HUDEP-2 (cell line): ENCODE measurements around the gene TWNK.

Experiments
- DNase-seq, 76 experiments: peaks; one replicate each; lab custom pipeline; 2025; ENCODE audit not compliant: unreplicated experiment in 76 of 76; lab: John Stamatoyannopoulos, UW

The TWNK gene

DNA sequence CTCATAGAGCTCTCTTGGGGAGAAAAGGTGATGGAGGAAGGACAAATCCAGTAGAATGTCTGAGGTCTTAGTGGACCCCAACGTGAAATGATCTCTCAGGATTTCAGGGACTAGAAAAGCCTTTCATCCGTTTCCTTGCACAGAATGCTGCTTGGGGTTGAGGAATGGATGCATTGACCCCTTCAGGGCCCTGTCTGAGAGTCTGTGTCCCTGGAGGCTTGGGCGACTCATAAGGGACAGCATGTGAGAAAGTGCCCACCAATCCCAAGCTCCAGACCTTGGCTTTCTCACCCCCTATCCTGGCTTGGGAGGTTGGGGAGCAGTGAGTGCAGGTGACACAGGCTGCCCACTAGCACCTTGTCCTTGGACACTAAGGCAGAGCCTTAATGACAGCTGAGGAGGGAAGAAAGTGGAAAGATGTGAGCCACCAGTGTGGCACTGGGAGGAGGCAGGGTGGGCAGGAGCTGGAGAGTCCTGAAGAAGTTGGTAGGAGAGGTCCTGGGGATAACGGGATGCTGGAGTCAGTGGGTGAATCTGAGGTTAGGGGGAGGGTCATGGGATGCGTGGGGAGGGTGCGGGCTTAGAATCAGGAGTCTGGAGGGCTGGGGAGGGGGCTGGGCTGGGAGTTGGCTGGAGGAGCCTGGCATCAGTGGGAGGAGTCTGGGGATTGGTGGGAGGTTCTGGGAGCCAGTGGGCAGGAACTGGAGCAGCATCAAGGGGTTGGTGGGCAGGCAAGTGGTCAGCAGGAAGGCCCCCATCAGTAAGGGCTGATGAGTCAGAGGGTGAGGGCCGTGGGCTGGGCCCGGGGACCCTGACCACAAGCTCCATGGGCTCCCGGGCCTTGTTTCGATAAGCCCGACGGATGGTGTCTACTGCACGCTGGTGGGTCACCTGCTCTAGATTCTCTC is 20.8 kb downstream of the TWNK start:
- no peak for DNase-seq

DNA sequence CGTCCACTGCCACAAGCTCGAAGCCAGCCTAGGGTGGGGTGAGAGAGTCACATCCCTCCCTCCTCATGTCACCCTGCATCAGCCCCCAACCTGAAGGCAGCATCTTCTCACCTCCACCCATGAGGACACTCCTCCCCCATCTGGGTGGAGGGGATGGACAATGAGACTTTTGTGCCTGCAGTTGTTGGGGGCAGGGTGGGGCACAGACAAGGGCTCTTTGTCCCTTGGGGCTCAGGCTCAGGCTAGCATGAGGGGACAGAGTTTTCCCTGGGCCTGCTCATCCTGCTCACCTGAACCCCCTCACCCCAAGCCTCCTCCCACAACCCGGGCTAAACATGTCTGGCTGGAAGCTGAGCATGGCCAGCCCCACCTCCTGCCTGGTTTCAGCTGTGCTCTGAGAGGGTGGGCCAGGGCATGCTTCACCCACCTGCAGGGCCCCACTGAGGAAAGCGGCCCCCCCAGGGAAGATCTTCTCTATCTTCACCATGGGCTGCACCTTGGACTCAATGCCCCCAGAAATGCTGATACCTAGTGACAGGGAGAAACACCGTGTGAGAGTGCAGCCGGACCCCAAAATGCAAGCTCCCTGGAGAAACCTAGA is 21.6 kb downstream of the TWNK start:
- DNase-seq: no peak

DNA sequence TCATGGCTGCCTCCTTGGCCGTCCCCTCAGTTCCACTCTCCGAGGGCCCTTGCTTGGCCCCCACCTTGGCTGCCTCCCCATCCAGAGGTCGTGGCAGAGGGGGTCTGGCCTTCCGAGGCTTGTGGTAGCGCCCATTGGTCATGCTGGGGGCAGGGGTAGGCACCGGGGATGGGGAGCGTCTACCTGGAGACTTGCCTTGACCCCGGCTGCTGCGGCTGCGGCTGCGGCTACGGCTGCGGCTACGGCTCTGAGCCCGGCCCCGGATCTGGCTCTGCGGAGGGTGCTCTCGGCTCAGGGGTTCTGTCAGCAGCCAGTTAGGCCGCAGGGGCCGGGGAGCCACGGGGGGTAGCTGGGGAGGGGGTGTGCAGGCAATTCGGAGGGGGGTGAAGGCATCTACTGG is 23.0 kb downstream of the TWNK start:
- DNase-seq: no peak

DNA sequence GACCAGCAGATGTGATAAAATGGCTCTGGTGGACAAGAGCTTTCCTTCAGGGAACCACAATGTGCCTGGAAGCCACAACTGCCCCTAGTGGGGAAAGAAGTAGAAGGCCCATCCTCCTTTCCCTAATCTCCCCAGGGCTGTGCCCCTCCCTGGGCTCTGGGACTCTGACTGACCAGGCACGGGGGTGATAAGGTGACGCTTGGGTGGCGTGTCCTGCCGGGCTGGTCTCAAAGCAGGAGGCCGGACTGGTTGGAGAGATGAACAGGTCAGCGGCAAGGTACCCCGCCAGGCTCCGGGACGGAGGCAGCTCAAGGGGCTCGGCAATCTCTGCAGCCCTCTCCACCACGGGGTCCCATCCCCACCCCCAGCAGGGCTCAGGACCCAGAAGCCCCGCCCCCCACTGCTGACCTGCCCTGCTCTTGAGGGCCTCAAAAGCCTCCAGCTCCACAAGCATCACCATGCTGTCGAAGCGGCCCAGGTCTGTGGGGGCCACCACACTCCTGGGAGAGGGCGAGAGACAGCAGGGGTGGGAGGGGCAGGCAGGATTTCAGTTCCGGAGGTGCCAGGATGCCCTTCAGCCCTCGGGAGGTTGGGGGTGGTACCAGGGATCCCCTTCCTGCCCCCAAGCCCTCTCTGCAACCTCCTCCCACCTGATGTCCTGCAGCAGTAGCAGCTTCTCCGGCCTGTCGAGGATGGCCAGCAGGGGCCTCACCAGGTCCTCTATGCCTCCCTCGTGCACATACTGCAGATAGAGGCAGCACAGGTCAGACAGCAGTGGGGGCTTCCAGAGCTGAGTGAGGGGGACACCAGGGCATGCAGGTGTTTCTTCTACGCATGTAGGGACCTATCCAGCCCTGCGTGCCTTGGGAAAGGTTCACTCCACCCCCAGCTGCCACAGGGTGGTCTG is 24.4 kb downstream of the TWNK start:
- peak in 14 of 76 experiments; percentile 6 to 48 (median 16) for DNase-seq

DNA sequence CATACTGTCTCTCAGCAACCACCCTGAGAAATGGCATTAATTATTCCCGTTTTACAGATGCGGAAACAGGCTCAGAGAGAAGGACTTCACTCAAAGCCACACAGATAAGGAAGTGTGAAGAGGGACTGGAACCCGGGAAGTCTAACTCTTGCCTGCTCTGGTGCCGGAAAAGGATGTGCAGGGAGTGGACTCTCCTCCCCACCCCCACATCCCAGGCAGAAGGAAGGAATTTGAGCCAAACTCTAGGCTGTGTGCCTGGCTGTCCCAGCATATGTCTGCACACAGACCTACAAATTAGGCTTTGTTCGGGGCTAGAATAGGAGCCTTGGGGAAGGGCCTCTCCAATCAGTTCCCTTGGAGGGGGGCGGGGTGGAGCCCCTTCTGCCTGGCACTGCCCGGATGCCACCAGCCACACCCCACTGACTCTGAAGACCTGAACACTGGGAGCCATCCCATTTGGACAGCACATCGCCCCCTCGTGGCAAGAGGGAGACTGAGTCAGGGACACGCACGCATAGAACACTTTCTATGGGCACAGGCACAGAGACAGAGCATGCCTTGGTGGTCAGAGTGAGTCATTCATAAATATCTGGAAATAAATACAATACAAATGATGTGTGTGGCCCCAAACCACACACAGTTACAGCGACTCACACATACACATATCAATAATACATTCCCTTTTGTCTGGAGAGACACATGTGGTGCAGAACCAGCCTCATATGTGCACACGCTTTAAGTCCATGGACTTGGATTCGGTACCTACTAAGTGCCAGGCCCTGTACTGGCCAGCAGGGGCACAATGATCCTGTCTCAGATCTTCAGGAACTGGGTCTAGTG is 25.4 kb downstream of the TWNK start:
- peak in 72 of 76 experiments; percentile 27 to 90 (median 70) for DNase-seq

DNA sequence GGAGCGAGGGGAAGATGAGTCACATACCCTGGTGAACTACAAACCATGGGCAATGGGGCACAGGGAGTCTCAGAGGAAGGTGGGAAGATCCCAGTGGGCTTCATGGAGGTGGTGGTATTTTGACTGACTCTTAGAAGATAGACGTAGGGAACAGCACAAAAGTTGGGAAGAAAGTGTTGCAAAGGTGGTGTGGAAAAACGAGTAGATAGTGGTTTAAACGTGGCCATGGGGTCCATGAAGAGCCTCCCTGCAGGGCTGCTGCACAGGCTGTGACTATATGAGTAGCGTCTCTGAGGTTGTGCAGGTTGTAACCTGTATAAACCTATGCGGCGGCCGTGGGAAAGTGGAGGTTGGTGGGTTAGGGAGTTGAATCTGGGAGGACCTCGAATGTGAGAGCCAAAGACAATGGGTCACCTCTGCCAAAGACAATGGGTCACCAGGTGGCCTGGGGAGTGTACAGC is 26.1 kb downstream of the TWNK start:
- DNase-seq: no peak

DNA sequence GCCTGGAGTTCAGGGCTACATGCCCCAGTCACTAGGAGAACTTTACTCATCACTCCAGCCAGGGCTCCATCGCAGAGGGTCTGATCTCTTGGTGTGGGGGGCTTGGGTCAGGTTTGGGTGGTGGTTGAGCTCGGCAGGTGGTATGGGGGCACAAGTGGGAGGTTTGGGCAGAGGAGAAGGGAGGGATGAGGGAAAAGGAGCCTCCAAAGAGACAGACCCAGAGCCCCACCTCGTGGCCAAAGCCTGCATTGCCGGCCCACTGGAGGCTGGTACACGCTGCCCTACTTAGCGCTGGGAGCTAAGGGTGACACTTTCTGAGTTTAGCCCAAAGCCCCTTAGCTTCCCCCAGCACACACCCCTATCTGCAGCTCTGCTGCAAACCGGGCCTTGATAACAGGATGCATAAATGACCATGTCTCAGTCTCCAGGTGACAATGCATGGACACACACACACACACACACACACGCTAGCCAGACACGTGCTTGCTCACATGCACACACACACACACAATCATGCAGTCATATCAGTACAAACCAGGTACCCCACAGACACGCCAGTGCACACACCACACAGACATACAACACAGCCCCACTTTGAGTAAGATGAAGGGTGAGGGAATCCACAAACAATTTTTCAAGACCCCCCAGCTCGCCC is 27.0 kb downstream of the TWNK start:
- peak in 62 of 76 experiments; percentile 10 to 78 (median 54) for DNase-seq

DNA sequence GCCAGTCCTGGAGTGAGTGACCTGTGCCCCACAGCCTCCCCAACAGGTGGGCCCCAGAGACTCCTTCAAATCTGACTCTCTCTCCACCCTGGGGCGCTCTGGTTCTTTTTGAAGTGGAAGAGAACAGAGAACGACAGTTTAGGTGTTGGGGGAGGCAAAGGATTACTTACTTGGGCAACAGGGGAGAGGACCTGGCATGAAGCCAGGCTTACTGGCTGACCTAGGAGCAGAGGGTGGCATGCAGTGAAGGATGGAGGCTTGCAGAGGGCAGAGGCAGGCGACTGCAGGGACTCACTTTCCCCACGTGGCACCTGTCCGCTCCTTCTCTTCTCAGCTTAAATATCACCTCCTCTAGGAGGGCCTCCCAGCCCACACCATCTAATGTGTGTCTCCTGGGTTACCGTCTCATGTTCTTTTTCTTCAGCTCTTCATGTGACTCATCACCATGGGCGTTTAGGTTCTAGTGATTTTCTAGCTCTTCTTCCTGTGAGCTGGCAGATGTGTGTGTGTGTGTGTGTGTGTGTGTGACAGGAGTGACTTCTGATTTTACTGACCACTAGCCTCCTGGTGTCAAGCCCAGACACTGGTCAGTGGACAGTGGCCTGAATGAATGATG is 27.7 kb downstream of the TWNK start:
- DNase-seq: peak in 30 of 76 experiments; percentile 2 to 60 (median 24)

DNA sequence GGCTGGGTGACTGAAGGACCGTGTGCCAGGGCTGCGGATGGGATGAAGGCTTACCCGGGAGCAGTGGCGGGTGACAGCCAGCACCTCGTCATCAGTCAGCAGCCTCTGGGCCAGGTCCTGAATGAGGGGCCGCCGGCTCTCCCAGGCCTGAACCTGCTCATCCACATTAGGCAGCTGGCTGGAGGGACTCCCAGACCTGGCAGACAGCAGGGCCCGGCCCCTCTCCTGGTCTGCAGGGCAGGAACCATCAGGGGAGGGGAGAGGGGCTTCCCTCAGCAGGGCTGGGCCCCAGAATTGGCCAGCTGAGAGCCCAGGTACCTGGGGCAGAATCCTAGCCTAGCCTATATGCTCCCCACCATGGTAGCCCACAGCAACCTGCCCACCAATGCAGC is 28.2 kb downstream of the TWNK start:
- DNase-seq: no peak

DNA sequence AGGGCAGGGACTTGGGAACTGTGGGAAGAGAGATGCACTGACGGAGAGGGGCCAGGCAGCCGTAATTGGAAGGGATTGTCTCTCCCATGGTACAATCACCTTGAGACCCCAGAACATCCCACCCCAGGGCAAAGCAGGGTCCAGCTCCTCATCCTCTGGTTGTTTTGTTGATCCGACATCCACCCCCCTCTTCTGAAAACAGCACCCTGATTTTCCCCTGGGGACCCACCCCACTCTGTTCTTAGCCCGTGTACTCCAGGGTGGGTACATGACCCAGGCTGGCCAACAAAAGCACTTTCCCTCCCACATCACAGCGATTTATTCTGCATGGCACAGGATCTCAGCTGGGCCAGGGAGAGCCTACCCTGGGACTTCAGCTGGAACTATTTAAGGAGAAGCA is 29.5 kb downstream of the TWNK start:
- DNase-seq: no peak

DNA sequence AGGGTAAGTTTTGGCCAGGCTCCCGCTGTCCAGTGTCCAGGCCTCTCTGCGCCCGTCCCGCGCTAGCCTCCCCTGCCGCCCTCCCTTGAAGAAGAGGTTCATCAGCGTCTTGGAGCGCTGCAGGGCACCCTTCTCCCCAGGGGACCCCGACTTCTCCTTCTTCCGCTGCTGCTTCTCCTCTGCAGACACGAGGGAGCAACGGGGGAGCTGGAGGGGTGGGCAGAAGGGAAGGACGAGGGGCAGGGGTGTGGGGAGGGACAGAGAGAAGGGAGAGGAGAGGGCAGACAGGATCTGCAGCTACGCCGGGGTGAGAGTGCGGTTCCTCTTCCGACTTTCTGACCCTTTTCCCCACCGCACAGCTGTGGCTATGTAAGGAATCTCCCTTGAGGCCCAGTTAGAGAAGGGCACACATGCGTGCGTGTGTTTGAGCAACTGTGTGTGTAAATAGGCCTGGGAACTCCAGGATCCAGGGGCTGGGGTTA is 30.8 kb downstream of the TWNK start:
- DNase-seq: no peak

DNA sequence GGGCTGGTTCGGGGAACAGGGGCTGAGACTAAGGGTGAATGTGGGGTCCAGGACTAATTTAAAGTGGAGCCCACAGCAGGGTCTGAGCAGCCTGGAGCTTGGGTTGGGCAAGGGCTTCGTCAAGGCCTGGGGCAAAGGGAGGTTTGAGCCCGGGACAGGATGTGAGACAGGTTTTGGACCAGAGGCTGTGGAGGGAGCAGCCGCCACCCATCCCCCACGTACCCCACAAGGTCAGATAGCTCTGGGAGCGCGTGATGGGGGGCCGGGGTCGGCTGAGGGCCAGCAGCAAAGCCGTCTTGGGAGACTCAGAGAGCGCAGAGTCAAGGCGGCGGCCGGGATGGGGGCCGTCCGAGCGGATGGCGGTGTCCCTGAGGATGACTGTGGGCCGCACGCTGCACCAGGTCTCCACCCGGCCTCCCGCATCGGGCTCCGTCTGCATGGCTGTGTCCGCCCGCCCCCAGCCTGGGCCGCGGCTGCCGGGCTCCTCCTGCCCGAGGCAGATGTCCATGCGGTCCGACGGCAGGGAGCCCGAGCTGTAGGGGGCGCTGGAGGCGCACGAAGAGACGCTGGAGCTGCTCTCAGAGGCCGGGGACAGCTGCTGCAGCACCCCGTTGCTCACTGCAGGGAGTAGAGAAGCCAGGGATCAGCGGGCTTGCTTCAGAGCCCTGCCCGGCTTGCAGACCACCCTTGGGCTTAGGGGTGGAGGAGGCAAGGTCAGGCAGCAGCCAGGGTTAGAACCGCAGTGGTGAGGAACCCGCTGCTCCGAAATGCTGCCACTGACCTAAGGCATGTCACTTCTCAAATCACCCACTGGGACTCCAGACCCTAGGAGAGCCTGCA is 31.5 kb downstream of the TWNK start:
- DNase-seq: peak in 66 of 76 experiments; percentile 4 to 89 (median 63)

DNA sequence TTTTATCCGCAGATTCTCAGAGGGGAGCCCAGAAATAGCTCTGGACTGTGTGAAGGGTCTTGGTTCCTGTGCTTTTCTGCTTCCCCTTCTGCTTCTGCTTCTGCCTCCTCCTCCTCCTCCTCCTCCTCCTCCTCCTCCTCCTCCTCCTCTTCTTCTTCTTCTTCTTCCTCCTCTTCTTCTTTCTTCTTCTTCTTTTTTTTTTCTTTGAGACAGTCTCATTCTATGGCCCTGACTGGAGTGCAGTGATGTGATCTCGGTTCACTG is 32.0 kb downstream of the TWNK start:
- no peak for DNase-seq

DNA sequence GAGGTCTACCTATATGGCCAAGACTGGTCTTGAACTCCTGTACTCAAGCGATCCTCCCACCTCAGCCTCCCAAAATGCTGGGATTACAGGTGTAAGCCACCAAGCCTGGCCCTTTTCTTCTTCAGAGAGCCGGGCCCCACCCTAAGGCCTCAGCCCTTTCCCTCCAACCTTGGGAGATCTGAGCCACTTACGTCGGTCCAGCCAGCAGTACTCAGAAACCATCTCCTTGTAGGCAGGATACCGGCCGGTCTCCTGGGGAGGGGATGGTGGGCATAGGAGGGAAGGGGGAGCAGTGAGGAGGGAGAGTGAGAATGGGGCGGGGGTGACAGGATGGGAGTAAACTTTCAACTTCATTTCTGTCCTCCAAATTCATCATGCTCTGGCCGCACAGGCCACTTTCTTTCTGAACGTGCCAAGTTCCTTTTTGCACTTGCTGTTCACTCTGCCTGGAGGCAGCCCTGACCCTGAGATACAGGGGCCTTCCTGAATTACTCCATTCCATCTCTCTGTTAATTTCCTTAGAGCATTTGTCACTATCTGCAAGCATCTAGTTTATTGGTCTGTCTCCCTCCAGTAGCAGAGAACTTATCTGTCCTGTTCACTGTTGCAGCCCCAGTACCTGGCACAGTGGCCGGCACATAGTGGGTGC is 33.2 kb downstream of the TWNK start:
- no peak for DNase-seq

DNA sequence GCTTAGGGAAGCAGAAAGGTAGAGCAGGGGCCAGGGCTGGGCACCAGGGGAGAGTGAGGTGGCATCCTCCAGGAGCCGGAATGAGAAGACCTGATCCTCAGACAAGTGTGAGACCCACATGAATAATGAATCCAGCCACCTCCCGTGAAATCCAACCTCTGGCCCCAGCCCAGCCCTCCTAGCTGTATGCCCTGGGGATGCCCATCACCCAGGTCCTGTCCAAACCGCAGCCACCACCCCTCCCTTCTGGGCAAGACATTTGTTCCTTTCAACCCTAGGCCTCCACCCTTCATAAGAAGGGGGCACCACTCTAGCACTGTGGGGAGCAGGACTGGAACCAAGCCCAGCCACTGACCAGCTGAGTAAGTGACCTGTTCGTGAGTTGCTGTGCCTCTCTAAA is 33.9 kb downstream of the TWNK start:
- no peak for DNase-seq

DNA sequence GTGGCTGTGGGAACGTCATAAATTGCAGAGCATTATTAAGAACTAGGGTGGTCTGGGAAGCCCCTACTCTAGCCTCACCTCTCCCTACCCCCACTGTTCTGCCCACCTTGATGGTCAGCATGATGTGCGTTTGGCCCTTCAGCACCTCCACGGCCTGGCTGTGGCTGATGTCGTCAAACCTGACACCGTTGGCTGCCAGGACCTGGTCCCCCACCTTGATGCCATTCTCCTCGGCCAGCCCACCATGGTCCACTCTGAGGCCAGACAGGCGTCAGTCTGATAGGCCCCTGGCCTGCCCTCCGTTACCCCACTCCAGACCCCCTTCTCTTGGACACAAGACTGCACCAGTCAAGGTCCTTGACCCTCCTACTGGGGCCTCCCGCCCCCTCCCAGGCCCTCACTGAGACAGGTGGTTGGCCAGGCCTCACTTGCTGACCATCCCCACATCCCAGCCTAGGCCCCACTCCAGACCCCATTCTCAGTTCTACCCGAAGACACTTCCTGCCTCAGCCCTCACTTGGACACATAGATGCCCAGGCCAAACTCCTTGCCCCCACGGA is 34.4 kb downstream of the TWNK start:
- no peak for DNase-seq

DNA sequence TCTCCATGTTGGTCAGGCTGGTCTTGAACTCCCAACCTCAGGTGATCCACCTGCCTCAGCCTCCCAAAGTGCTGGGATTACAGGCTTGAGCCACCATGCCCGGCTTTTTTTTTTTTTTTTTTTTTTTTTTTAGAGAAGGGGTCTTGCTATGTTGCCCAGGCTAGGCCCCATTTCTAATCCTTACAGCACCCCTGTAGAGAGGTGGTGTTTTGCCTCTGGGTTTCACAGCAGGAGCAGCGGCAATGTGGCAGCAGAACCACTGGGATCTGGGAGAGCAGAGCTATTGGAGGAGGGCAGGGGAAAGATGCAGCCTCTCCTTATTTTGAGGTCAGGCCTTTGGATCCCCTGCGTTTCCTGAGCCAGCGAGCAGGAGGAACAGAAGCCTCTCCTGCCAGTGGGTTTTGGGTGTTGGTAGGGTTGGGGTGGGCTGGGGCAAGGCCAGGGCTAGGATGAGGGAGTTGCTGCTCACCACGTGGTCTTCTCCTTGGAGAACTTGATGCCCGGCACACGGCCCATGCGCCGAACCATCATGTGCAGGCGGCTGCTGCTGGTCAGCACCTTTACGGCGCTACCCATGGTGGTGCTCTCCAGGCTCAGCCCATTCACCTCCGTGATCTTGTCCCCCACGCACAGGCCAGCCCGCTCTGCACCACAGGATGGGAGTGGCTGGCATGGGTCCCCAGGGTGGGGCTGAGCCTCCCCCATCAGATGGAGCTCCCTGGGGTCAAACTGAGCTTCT is 35.8 kb downstream of the TWNK start:
- no peak for DNase-seq
